Measurements from ENCODE around the gene ATG12. TPM values are rescaled to one million over a fixed set of nuclear protein-coding genes. Genes with fewer than 3 reads are reported as not detected.

Gene ATG12
- total and polyA plus RNA-seq, 2 of the 13 experiments (the other 11 are each of a cell fraction or from before 2014, with no cell fraction given): 46.4 to 58.1 TPM

- TF ChIP-seq AFF4 (CRISPR knock-in tag; IDR thresholded peaks at IDR 0.05): no peak
- TF ChIP-seq ZNF44 (CRISPR knock-in tag; IDR thresholded peaks at IDR 0.05): no peak
- TF ChIP-seq NCOA1 (CRISPR knock-in tag; IDR thresholded peaks at IDR 0.05): no peak
- TF ChIP-seq NKX3-1 (CRISPR knock-in tag; IDR thresholded peaks at IDR 0.05): no peak
- no peak for TF ChIP-seq REL (CRISPR knock-in tag; conservative IDR thresholded peaks at IDR 0.05)
- no peak for TF ChIP-seq SMAD3 (CRISPR knock-in tag; IDR thresholded peaks at IDR 0.05)
- no peak for TF ChIP-seq TGIF2 (CRISPR knock-in tag; IDR thresholded peaks at IDR 0.05)
- TF ChIP-seq HNF4G (IDR thresholded peaks at IDR 0.05; ENCODE audit: borderline replicate concordance, low read depth, low read length): no peak
- no peak for TF ChIP-seq HNF4G (CRISPR knock-in tag; IDR thresholded peaks at IDR 0.05; ENCODE audit: borderline replicate concordance, low read depth)
- TF ChIP-seq CENPT (CRISPR knock-in tag; IDR thresholded peaks at IDR 0.05; ENCODE audit: low read depth): no peak
- TF ChIP-seq ZNF530 (CRISPR knock-in tag; IDR thresholded peaks at IDR 0.05; ENCODE audit: low read depth): no peak
- no peak for TF ChIP-seq SCMH1 (CRISPR knock-in tag; IDR thresholded peaks at IDR 0.05; ENCODE audit: borderline replicate concordance)
- no peak for TF ChIP-seq ZNF383 (CRISPR knock-in tag; IDR thresholded peaks at IDR 0.05; ENCODE audit: borderline replicate concordance)
- TF ChIP-seq BCL6 (CRISPR knock-in tag; IDR thresholded peaks at IDR 0.05): peak; percentile 61; the same call in 1 of the 2 replicates
- TF ChIP-seq FOXO4 (CRISPR knock-in tag; conservative IDR thresholded peaks at IDR 0.05): no peak
- no peak for TF ChIP-seq SATB2 (CRISPR knock-in tag; IDR thresholded peaks at IDR 0.05)
- 0 out of 2 replicates have a peak, but pooled peaks have one; percentile 23 for TF ChIP-seq RERE (CRISPR knock-in tag; IDR thresholded peaks at IDR 0.05; ENCODE audit: low read depth)
- TF ChIP-seq ZNF619 (CRISPR knock-in tag; IDR thresholded peaks at IDR 0.05): no peak
- no peak for TF ChIP-seq ZNF891 (CRISPR knock-in tag; IDR thresholded peaks at IDR 0.05)
- TF ChIP-seq KDM2A (CRISPR knock-in tag; IDR thresholded peaks at IDR 0.05; ENCODE audit: borderline replicate concordance, low read depth): no peak
- TF ChIP-seq ZNF564 (CRISPR knock-in tag; IDR thresholded peaks at IDR 0.05): no peak
- peak; percentile 71; the same call in 1 of the 2 replicates for TF ChIP-seq ZNF292 (CRISPR knock-in tag; IDR thresholded peaks at IDR 0.05; ENCODE audit: borderline replicate concordance, low read depth)
These were observed 3.0 kb upstream of the ATG12 start (continued) for GRCh38 chr5:115844321-115844817.

All from HepG2 (cell line).